Subcutaneous adipose tissue (tissue), 4 donors: ENCODE measurements around the gene TMEM151B. TPM values are rescaled to one million over a fixed set of nuclear protein-coding genes. Genes with fewer than 3 reads are reported as not detected.

Experiments used
- total RNA-seq, 4 donors: library from RNA; depleted of rRNA; stranded (reverse); fragments of >200 nt; gene quantifications; one replicate each; pipeline ENCODE4 v1.1.0, GENCODE V29; 2016
- TF ChIP-seq, protein P1 (sequence below): fragments of 450-650 bp; IDR thresholded peaks from one replicate; pipeline ENCODE4 v1.5.1; 2016; ENCODE audit warnings: low read depth, mild to moderate bottlenecking, control low read depth, antibody characterized with exemption, moderate library complexity

Gene TMEM151B
- total RNA-seq, 4 donors from 2014 or later, result not detected

DNA sequence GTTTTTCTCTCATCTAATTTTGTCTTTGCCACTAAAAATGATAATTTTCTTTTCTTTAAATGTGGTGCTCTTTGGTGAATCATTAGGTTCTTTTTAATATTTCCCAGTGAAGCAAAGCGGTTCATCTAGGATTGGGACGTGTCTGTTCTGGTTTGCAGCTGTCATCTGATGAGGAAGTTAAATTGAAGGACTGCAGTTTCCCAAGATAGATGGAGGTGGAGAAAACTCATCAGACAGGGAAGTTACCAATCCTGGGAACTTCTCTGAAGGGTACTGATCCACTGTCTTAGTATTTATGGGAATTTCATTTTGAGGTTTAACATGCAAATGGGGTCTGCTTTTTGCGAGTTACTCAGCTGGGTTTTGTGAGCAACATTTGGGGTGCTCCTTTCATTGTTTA, 45.3 kb downstream of the TMEM151B start:
- TF ChIP-seq, protein P1, sequence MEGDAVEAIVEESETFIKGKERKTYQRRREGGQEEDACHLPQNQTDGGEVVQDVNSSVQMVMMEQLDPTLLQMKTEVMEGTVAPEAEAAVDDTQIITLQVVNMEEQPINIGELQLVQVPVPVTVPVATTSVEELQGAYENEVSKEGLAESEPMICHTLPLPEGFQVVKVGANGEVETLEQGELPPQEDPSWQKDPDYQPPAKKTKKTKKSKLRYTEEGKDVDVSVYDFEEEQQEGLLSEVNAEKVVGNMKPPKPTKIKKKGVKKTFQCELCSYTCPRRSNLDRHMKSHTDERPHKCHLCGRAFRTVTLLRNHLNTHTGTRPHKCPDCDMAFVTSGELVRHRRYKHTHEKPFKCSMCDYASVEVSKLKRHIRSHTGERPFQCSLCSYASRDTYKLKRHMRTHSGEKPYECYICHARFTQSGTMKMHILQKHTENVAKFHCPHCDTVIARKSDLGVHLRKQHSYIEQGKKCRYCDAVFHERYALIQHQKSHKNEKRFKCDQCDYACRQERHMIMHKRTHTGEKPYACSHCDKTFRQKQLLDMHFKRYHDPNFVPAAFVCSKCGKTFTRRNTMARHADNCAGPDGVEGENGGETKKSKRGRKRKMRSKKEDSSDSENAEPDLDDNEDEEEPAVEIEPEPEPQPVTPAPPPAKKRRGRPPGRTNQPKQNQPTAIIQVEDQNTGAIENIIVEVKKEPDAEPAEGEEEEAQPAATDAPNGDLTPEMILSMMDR, result no peak

DNA sequence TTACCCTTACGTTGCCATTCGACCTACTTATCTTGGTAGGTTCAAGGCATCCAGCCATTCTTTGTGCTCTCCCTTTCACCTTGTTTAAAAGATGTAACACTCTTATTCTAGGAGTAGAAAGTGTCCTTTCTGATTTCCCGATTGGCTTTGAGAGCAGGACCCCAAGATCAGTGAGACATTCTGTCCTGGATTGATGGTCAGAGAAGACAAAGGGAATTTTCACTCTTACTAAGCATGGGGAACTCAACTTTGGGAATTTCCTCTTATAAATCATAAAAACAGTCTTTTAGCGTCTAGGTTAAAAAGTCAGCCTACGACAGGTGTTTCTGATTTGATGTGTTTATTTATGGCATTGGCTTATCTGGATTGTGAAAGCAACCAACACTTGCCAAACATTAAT, 45.7 kb downstream of the TMEM151B start:
- TF ChIP-seq, protein P1, result no peak

DNA sequence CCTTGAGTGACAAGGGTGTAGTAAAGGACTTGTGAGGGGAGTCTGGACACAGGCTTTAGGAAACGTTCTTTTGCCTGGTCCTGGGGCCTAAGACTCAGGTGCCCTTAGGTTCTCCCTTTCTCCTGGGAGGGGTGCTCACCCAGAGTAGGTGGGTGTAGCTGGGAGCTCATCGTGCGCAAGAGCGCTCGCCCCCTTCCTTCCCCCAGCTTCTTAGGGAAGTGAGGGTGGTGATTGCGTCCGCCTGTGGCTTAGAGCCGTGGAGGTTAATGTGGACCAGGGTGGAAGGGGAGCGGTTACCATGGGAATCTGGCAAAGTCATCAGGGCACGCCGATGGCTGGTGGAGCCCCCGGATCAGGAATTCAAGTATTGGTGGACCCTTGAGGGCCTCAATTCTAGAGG, 46.2 kb downstream of the TMEM151B start:
- TF ChIP-seq, protein P1, result no peak

DNA sequence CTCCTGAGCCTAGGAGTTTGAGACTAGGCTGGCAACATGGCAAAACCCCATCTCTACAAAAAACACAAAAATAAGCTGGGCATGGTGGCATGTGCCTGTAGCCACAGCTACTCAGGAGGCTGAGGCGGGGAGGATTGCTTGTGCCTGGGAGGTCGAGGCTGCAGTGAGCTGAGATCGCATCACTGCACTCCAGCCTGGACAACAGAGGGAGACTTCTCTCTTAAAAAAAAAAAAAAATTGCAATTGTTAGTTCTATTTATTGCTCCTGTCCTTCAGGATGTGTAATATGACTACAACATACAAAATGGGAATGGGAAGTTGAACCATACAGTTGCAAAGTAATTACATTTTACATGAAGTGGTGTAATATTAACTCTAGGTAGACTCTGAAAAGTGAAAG, 51.0 kb downstream of the TMEM151B start:
- TF ChIP-seq, protein P1, result no peak

DNA sequence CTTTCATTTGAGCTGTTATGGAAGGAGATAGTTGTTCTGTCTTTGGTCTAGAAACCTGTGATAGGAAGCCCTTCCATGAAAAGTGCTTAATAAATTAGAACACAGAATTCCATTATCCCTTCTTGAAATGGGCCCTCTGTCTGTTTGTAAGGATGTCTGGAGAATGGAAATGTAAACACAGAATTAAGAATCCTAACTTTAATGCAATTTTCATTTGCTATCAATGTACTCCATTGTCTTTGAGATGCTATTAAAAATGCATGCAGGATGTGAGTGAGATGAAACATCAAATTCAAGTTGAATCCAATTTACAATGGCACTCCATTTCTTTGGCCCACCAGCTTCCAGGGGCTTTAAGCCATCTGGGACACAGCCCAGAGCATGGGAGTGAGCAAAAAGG, 56.8 kb downstream of the TMEM151B start:
- TF ChIP-seq, protein P1, result no peak

DNA sequence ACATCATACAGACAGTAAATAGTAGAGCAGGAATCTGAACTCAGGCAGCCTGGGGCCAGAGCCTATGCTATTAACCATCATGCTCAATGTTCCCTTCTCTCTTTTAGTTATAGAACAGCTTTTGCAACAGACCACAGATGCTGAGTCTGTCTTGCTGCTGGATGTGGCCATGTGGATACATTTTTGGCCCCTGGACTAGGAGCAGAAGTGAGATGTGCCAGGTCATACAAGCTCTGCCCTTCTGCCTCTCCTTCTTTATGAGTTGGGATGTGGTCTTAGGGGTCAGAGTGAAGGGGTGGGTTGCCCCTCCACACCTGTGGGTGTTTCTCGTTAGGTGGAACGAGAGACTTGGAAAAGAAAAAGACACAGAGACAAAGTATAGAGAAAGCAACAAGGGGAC, 57.5 kb downstream of the TMEM151B start:
- TF ChIP-seq, protein P1, result no peak

DNA sequence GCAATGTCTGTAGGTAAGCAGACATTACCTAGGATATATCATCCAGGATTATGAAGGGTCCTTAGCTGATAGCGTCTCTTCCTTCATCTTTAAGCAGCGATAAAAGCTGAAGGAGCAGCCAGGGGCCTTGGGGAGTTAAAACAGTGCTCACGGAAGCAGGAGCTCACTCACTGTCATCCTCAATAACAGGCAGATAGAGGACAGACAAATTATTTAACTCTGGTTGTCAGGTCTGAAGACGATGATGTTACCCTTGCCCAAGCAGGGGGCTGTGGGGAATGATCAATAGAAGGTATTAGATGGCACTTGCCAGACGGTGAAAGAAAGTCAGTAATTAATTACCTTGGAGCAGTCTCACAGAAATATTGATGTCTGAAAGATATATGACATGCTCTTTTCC, 59.6 kb downstream of the TMEM151B start:
- TF ChIP-seq, protein P1, result no peak
